GM12892 (cell line): ENCODE results near the gene LLGL2.

Experiments used
- DNase-seq: peaks from one replicate; pipeline ENCODE4 v3.0.0; 2011; ENCODE audit not compliant: insufficient read length
- FAIRE-seq: peaks from 2 replicates; lab custom pipeline; 2011; peaks lifted over from hg19 to GRCh38; lab: Jason Lieb, UNC
- POLR2A ChIP-seq: IDR thresholded peaks from 2 replicates; pipeline ENCODE4 v1.6.1; 2011; ENCODE audit warnings: low read depth, low read length, control low read depth
- POLR2AphosphoS5 ChIP-seq: IDR thresholded peaks from 2 replicates; pipeline ENCODE4 v1.6.1; 2011; ENCODE audit warnings: low read depth, low read length, control low read depth
- TAF1 ChIP-seq: IDR thresholded peaks from 2 replicates; pipeline ENCODE4 v1.6.1; 2011; ENCODE audit warnings: low read depth, mild to moderate bottlenecking, control low read depth, low read length, borderline replicate concordance

Gene LLGL2

DNA sequence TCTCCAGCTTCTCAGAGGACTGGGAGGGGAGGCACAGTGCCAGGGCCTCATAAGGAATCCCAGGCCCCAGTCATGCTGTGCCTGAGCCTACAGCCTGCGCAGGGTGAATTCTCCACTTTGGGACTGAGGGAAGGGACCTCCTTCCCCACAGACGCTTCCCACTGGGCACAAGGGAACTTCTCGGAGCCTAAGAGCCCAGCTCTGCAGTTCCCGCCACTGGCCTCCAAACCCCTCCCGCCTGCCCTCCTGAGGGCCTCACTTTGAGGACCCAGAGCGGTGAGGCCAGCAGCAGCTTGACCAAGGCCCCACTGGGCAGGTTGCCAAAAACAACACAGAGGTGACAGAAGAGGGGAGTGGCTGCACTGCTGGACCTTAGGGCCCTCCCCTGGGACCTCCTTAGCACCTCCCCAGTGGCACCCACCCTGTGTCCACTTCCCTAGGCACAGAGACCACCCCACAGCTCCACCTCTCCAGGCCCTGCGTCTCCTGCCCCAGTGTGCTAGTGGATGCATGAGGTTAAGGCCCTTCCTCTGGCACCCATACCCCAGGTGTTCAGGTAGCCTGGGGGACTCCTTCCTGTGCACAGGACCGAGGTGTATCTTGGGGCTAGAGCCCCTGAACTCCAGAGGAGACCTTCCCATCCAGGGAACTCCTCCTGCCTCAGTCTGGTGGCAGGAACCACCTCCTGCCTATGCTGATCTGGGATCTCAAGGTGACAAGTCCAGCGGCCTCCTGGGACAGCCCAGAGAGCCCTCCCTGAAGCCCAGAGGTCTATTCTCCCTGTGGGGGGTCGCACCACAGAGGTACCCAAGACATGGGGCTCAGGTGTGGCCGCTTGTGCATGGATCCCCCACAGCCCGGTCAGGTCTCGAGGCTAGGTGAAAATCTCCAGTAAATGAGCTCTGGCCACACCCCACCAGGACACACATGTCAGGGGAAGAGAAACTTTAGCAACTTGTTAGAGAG is 13.6 kb upstream of the LLGL2 start:
- TF ChIP-seq TAF1 (no peak), POLR2A (no peak), POLR2AphosphoS5 (no peak)
- DNase-seq = no peak
- no peak for FAIRE-seq

DNA sequence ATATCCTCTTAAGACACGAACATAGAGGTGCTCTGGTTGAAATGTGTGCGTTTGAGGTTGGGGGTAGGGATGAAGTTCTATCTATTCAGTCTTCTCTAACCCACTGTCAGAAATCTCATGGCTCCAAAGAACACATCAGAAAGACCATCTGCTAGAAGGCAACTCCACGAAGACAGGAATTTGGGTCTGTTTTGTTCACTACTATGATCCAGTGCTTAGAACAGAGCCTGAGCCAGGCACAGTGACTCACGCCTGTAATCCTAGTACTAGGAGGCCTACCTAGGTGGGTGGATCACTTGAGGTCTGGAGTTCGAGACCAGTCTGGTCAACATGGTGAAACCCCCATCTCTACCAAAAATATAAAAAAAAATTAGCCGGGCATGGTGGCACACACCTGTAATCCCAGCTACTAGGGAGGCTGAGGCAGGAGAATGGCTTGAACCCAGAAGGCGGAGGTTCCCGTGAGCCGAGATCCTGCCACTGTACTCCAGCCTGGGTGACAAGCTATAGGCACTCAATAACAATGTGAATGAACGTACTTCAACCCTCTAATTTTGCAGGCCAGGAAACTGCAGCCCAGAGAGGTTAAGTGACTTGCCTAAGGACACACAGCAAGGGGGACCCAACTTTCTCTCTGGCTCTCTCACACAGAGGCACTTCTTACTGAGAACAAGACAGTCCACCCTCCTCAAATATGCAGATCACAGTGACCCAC is 12.4 kb upstream of the LLGL2 start:
- TF ChIP-seq POLR2AphosphoS5 = no peak
- TF ChIP-seq TAF1 = no peak
- FAIRE-seq (no peak), DNase-seq (no peak)

DNA sequence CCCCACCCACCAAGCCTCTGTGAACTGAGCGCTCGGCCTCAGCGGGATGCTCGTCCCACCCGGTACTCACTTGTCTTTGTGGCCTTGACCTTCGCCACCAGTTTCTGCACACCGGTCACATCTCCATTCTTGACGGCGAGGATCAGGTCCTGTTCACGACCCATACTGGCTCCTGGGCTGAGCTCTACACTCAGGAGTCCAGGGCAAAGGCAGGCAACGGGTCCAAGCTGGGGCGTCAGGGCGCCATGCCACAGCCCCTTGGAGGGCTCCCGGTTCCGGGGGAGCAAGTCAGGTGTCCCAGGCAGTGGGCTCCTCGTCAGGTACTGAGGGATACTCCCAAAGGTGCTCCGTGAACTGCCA is 11.9 kb upstream of the LLGL2 start:
- no peak for DNase-seq
- no peak for TF ChIP-seq TAF1
- no peak for TF ChIP-seq POLR2AphosphoS5
- TF ChIP-seq POLR2A = no peak
- FAIRE-seq = no peak

DNA sequence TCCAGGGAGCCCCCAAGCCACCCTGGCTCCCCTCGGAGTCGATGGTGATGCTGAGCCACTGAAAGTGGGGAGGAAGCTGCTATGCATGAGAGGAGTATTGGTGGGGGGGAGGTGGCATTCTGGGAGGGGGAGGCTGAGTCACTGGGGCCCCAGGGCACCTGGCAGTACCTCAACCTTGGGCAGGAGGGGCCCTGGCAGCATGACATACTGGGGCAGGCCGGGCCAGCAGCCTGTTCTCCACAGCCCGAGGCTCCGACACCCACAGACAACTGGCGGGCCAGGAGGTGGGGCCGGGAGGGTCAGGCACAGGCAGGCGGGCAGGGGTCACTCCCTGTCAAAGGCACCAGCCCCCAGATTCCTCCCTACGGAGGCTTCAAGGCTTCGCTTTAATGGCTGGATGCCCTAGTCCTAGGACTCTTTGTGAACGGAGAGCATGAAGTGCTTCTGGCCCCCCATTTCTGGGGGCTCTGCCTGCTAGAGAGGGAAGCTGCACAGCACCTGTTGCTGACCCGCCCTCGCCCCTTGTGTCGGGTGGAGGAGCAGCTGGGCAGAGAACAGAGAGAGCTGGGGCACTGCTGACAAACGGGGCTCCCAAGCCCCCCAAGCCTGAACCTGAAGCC is 11.1 kb upstream of the LLGL2 start:
- FAIRE-seq (no peak), DNase-seq (no peak)
- no peak for TF ChIP-seq TAF1
- TF ChIP-seq POLR2A = no peak
- TF ChIP-seq POLR2AphosphoS5 = no peak

DNA sequence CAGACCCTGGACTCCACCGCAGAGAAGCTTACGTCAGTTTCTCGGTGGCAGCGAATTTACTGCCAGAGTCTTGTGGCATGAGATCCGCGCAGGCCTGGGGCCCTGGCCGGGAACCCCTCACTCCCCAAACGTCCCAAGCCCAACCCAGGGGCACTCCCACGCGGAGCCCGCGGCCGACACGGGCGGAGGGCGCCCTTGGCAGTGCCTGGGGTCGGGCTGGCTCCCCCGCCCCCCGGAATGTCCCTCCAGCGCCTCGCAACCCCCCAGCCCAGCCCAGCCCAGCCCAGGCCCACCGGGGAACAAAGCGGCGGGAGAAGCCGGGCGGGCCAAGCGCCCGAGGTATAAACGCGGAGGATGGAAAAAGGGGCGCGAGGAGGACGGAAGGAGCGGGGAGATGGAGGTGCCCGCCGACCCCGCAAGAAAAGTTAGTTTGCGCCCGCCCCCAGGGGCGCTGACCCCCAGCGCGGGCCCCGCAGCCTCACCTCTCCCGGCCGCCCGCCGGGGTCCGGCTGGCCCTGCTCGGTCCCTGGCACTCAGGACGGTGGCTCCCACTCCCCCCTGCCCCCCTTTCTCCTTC is 10.5 kb upstream of the LLGL2 start:
- no peak for FAIRE-seq
- DNase-seq = no peak
- TF ChIP-seq POLR2AphosphoS5 = no peak
- TF ChIP-seq POLR2A = no peak

DNA sequence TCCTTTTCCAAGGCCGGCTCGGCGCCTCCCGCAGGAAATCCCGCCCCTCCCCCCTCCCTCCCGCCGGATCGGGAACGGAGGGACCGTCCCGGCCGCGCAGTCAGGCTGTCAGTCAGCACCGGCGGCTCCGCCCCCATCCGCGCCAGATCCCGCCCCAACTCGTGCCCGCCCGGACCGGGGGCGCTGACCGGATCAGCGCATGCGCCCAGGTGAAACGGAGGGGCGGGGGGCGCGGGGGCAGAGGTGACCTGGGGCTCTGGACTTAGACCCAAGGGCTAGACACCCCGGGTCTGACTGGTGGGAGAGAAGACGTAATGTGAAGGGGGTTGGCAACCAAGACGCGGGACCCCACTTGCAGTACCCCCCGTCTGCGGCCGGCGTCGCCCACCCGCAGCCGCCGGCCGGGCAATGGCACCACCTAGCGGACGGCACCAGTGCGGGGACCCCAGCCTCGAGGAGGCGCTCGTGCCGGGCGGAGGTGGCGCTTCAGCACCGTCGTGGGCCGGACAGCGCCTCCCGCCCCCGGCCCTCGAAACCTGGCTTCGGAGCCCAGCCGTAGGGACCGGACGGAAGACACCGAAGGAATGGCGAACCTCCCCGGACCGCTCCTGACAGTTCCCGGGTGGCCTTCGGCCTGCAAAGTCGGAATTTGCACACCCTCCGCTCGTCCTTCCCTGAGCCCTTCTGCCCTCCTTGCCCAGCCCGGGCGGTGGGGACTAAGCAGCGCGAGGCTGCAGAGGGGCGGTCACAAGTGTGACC is 9.8 kb upstream of the LLGL2 start, which contains the start of gene CASKIN2:
Gene CASKIN2 (minus strand): TSS at position 42 of the 759 bp plus-strand sequence. CDS start 1,733 bp downstream, outside the sequence.
- peak; percentile 94 for DNase-seq
- peak; percentile 91 for FAIRE-seq
- no peak for TF ChIP-seq POLR2AphosphoS5
- no peak for TF ChIP-seq POLR2A
- TF ChIP-seq TAF1 = no peak

DNA sequence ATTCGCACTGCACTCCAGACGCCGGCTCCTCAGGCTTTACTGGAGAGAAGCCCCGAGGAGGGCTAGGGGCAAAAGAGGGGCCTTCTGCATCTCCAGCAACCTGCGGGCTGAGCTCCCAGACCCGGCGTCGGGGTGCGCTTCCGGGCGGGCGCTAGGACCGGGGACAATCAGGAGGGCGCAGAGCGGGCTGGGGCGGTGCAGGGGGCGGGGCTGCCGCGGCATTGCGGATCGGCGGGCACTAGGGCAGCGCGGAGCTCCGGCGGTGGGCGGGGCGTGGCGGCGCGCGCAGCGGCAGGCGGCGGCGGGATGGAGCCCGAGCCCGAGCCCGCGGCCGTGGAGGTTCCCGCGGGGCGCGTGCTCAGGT is 9.3 kb upstream of the LLGL2 start, which contains the start of gene TSEN54:
Gene TSEN54 (plus strand): TSS at position 274 of the 364 bp plus-strand sequence. CDS start 33 bp downstream, at position 307.
- no peak for TF ChIP-seq POLR2A
- no peak for TF ChIP-seq POLR2AphosphoS5
- no peak for TF ChIP-seq TAF1
- peak; percentile 97 for FAIRE-seq
- peak; percentile 99 for DNase-seq

DNA sequence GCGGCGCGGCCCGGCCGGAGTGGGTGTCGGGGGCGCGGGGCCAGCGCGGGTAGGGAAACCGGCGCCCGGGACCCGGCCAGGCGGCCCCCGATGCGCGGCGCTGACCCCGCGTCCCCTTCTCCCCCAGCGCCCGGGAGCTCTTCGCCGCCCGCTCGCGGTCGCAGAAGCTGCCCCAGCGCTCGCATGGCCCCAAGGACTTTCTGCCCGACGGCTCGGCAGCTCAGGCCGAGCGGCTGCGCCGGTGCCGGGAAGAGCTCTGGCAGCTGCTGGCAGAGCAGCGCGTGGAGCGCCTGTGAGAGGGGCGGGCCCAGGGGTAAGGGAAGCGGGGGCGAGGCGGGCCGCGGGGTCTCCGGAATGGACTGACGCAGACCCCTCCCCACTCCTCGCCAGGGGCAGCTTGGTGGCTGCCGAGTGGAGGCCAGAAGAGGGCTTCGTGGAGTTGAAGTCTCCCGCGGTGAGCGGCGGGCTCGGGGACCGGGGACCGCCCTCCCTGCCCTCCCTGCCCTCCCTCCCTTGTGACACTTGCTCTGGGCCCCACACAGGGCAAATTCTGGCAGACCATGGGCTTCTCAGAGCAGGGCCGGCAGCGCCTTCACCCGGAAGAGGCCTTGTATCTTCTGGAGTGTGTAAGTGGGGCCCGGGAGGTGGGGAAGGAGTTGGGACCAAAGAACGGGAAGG is 8.7 kb upstream of the LLGL2 start:
- DNase-seq = peak; percentile 60
- TF ChIP-seq POLR2AphosphoS5 = no peak
- TF ChIP-seq TAF1 = no peak
- no peak for TF ChIP-seq POLR2A
- no peak for FAIRE-seq

DNA sequence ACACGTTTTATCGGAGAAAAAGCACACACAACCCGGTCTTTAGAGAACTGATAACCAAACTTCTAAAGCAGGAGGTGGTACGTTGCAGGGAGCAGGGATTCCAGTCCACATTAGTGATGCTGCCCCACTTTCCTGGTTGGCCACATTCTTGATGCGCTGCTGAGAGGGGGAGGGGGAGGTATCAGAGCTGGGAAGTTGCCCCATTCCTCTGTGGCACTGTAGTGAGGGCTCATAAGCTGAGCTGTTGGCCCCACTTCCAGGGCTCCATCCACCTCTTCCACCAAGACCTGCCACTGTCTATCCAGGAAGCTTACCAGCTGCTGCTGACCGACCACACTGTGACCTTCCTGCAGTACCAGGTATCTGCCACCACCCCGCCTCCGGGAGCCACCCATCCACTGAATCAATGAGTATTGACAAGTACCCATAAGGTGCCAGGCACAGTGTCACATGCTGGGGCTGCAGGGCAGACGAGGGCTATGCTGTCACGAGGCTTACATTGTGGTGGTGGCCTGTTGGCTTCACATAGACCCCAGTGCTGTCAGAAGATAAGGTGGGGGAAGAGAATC is 8.1 kb upstream of the LLGL2 start:
- DNase-seq (no peak), FAIRE-seq (peak; percentile 50)
- TF ChIP-seq POLR2A (no peak), TAF1 (no peak), POLR2AphosphoS5 (no peak)

DNA sequence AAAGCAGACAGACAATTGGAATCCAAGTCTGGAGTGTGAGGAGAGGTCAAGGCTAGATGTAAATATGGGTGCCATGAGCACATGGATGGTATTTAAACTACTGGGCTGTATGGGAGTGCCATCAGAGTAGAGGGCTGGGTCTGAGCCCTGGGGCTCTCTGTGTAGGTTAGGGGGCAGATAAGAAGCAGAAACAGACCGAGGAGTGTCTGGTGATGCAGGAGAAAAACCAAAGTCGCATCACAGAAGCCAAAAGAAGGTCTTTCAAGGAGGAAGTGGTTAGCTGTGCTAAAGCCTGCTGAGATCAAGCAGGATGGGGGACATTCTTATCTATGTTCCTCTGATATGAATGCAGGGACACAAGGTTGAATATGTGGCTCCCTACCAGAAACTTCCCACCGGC is 7.3 kb upstream of the LLGL2 start:
- FAIRE-seq (peak; percentile 69), DNase-seq (no peak)
- no peak for TF ChIP-seq POLR2A
- TF ChIP-seq TAF1 = no peak
- TF ChIP-seq POLR2AphosphoS5 = no peak
